UCSD-AML1 (cell line): Measurements from ENCODE around the gene DNAH6.
A peak's percentile ranks its signal among the peaks of the same experiment; 100 is the strongest.

Source experiments
- DNase-seq: peaks from one replicate; lab custom pipeline; 2025; ENCODE audit not compliant: unreplicated experiment; lab: John Stamatoyannopoulos, UW

The DNAH6 gene

DNA sequence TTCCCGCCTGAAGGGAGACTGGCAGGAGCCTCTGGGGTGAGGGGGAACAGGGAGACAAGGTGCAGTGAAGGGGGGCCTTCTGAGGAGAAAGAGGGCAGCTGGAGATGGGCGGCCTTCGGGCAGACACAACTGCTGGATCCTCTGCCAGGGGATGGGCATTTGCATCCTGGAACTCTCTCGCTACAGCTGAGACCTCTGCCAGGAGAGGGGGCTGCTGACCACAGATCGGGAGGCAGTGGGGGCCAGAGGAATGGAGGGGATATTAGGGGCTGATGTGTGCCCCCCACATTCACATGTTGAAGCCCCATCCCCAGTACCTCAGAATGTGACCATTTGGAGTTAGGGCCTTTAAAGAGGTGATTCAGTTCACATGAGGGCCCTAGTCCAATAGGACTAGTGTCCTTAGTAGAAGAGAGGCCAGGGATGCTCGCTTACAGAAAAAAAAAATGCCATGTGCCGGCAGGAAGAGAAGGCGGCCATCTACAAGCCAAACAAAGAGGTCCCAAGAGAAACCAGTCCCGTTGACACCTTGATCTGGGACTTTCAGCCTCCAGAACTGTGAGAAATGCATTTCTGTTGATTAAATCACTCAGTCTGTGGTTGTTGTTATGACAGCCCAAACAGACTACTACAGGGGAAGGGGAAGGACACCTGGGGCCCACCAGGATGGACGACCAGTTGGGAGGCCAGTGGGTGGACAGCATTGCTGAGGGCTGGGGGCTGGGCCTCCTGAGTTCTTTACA lies 314.6 kb downstream of the DNAH6 start:
- DNase-seq: no peak

DNA sequence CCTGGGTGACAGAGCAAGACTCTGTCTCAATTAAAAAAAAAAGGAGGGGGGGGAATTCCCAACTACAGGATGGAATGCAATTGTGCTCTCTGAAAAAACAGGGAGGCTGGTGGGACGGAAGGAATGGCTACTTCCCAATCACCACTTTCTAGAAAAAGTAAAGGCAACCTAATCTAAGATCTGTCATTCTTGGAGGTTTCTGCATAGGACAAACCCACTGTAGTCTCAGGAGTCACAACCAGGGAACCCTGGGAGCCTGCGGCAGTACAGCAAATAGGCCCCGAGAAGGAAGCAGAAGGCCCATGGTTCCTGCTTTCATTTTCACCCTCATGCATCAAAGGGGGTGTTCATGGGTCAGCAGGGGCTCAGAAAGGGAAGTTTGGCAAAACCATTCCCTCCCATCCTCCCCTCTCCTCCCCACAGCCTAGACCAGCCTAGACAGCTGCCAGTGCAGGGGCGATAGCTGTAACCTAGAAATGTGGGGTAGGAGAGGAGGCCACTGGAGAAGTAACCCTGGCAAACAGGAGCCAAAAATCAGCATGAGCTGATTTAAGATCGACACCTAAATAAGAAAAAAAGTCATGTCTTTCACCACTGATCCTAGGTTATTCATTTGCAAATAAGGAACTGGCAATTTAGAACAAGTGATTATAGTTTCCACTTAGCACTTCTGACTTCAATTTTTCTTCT lies 316.6 kb downstream of the DNAH6 start:
- peak; percentile 20 for DNase-seq

DNA sequence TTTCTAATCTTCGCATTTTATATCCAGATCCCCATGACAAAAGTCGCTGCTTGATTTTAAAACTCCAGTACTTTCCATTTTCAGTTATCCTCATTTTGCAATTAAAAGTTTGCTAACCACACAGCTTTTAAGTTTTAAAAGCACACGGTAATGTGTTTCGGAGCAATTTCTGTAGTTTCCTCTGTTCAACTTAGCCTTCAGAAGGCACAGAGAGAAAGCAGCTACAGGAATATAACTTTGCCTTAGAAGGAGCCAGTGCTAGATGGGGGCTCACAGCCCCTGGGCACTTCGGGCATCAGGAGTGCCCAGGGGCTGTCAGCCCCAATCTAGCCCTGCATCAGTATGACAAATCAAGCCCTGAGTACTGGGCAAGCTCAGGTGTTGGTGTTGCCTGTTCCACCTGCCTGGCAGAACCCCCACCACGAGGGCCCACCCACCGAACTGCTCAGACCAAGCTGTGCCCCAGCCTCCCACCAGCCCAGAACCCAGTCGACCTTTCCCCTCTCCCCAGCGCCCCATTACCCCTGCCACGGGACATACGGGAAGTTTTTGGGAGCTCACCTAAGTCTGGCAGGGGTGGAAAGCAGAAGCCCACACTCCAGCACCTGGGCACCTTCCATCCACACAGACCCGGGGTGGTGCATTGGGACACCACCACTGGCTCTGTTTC lies 317.3 kb downstream of the DNAH6 start:
- DNase-seq: no peak

DNA sequence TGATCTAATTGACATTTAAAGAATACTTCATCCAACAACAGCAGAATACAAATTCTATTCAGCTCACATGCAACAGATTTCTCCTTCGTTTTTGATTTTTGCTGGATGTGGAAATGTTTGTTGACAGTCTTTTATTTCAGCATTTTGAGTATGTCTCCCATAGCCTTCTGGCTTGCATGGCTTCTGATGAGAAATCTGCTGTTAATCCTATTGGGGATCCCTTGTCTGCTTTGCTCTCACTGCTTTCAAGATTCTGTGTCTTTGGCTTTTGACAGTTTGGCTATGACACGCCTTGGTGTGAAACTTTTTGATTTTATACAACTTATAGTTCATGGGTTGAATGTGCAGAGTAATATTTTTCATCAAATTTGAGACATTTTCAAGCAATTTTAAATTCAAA lies 319.9 kb downstream of the DNAH6 start:
- DNase-seq: no peak

DNA sequence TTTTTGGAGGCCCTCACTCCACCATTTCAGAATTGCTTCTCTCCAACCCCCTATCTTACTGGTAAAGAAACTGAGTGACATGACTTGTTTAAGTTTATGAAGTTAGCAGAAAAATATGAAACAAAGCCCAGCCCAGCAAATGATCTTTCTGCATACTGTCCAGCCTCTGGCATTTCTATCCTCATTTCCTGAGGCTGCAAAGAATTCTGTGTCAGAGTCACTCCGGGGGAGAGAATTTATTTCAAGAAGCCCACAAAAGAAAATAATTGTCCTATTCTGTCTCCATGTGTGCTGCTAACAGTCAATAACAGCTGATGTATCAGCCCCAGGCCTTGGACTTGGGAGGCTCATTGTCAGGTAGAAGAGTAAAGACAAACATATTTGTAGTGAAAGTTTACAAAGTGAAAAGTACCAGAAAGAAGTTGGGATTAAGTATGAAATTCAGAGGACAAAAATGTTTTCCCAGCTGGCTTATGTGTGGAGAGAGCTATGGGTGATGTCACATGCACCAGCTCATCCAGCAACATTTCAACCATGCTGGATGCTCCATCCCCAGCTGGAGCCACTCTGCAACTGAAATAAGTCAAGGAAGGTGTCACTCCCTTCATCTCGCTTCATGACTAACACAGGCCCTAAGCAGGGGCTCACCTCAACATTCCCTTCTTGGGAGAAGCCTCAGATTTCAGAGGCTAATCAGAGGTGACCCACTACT lies 322.3 kb downstream of the DNAH6 start:
- DNase-seq: no peak

DNA sequence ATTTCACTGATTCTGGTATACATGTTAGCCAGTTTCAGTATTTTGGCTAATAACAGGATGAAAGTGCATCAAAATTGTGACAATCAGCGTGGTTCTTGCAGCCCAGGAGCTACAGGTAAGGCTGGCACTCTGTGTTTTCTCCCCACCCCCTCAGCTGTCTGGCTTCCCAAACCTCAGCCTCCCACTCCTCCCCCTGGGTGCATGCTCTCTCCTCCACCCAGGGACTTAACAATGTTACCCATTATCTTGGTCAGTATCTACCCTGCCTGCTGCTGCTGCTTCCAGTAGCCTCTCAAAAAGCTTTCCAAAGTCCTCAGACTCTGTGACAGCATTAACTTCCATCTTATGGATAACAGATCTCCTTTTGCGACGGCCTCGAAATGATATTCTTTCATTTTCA lies 323.6 kb downstream of the DNAH6 start:
- no peak for DNase-seq

DNA sequence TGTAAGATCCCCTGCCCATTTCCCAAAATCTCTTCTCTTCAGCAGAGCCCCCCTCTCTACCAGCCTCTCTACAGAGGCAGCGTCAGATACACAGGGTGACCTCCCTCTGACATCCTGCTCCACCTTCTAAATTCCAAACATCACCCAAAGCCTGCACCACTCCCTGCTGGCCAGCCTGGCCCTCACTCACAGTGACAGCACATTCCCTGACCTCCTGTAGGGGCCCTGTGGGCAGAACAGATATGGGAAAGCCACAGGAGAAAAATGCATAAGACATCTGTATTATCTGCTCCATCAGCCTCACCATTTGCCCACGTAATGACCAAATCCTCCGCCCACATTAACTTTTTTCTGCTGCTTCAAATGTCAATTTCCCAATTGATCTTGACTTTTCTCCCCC lies 324.0 kb downstream of the DNAH6 start:
- no peak for DNase-seq

DNA sequence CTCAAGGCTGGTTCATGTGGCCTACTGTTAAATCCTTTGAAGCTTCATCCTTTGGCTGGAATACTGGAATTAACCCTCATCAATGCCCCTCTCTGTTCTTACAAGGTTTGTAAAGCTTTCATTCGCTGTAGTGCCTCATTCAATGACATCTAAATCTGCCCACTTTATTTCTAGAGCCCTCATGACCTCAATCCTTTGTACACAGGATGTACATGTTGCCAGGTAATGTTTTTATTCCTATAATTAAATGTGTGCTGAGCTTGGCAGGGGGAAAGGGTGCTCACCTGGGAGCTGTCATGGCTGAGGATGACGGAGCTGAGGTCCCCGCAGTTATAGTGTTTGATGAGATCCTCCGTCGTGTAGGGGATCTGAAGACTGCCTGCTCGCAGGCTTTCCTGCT lies 325.3 kb downstream of the DNAH6 start:
- DNase-seq: no peak

DNA sequence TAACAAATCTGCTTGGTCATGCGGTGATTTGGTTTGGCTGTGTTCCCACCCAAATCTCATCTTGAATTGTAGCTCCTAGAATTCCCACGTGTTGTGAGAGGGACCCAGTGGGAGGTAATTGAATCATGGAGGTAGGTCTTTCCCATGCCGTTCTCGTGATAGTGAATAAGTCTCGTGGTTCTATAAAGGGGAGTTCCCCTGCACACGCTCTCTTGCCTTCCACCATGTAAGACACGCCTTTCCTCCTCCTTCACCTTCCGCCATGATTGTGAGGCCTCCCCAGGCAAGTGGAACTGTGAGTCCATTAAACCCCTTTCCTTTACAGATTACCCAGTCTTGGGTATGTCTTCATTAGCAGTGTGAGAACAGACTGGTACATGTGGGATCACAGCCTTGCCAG lies 327.8 kb downstream of the DNAH6 start:
- no peak for DNase-seq

DNA sequence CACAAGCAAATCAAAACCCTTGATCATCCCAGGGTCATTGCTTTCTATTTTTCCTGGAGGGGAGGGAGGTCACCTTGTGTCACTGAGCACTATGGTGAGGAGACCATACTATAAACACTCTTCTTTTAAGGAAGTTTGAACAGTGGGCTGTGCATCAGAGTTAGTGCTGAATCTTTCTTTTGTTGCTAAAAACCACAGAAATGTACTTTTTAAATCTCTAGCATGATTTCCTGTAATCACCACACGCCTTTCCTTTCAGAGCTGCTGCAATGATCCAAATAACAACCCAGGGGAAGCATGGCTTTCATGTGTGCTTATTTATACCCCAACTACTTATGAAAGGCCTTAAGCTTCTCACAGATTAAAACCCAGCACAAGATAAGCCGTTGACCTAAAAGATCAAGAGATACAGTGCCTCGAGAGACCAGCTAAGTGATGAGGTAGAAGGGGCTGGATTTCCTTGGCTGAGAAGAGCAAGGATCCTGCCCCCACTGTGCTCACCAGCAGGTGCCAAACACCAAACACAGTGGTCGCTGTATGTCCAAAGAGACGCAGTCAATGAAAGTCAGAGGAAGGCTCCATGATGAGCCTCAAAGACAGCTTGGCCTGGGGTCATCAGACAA lies 329.9 kb downstream of the DNAH6 start:
- no peak for DNase-seq

DNA sequence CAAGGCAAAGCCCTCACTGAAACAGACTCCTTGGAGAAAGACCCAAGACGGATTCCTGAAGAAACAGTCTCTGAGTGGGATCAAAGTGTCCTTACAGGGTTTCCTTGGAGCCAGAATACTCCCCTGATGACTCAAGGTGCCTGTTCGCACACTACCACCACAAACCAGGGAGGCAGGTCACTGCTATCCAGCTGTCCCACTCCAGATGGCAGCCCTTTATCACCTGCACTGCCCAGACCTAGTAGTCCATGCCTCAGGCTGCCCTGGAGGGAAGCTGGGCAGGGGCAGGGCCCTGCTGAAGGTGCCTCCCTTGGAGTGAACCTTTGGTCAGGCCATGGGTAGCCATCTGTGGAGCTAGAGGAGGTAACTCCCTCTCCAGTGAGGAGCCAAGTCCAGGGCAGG lies 330.4 kb downstream of the DNAH6 start:
- no peak for DNase-seq

DNA sequence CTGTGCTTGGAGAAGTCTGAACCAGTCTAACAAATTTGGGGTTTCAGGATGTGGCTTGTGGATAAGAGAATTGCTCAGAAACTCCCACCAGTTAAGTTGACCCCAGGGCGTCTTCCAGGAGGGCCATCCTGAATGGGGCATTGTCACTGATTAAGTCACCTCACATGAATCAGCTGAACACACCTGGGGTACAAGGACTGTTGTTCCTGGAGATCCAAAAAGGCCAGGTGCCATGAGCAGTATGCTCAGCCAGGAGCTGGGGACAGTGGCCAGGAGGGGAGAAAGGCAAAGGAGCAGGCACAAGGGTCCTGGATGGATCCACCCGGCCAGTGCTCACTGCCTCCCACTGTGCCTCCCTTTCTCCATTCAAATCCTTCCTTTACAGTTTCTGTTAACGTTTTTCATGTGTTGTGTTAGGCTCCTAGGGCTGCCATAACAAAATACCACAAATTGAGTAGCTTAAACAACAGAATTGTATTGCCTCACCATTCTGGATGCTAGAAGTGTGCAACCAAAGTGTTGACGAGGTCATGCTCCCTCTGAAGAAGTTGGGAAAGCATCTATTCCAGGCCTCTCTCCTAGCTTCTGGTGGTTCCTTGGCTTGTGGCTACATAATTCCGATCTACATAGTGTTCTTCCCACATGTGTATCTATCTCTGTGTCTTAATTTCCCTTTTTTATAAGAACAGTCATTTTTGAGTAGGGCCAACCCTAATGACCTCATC lies 331.2 kb downstream of the DNAH6 start:
- DNase-seq: no peak

DNA sequence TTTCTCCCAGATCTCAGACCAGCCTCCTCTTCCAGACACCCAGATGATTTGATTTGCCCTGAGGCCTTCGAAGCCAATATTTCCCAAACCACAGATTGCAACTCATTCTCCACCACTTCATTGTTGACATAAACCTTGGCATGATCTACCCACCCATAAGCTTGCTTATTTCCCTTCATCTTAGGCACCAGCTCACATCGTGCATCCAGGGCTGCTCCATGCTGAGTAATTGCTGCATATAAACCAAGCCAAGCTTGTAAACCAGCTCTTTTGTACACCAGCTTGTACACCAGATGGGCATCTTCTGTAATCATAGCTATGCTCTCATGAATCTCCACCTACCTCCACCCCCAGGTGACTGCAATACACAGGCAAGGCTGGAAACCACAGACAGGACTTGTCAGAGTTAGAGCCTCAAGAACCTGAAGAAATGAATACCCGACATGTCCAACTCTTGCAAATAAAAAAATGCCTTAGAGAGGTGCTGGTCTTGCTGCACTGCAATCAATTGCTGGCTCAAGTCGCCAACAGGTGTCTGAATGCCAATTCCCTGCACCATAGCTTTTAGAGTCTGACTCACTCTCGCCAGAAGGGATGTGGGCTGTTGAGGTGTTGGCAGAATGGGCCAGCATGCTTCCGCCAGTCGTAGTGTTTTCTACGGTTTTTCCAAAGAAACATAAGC lies 333.1 kb downstream of the DNAH6 start:
- no peak for DNase-seq

DNA sequence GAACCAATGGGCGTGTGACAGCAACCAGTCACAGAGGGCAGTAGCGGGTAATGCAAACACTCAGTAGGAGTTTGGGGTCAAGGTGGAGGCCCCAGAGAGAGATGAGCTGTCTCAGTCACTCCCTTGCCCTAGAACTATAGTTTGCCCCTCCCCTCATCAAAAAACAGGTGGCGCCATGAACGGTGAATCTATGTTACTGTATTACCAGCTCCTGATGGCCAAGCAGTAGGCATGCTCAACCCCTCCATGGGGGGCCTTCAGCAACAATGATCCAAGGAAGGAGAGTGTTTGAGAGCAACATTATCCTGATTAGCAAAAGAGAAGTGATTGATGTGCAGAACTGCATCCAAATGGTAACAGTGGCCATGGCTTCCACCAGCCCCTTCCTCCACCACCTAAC lies 334.2 kb downstream of the DNAH6 start:
- no peak for DNase-seq

DNA sequence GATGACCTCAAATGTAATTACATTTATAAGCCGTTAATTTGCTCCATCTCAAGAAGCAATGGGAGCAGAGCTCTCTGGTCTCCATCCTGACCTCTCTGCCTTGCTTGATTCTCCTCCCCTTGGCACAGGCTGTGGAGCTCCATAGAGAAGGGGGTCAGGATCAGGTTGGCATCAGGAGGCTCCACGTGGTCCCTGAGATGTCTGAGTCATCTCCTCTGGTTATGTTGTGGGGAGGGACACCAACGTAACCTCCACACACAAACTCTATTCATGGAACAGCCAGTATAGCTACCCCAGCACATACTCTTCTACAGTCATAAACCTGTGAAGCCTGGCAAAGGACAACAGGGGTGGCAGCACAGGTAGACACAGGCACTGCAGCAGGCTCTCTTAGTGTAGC lies 335.6 kb downstream of the DNAH6 start:
- no peak for DNase-seq

DNA sequence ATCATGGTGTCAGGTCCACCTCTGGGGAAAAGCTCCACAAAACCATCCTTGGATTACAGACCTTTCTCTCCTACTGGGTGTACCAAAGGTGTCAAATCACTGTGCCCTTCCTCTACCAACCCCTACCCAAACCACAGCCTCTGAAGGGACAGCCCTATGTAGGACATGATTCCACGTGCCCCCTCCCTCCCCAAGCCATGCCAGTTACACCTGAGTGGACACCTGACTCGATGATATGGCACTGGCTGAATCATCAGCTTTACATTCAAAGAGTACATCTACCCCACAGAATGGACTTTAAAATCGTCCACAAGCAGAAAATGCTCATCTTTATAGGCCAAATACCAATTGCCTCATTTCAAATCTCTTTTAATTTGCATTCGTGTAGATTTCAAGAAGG lies 338.6 kb downstream of the DNAH6 start:
- no peak for DNase-seq

DNA sequence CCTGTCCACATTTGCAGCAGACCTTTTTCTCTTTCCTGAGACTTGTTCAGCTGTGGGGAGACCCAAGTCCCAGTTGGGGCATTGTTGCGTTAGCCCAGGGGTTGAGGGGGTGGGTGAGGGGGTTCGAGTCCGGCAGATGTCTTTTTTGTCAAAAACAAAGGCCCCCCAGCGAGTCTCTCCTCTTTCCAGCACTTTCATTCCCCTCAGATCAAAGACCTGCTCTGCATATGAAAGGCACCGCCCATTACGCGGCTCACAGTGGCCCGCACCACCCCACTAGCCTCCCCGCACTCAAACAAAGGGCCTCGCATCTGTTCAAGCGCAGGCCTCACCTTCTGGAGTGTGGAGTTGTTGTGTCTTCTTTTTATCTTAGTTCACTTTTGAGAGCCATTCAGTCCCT lies 339.4 kb downstream of the DNAH6 start:
- no peak for DNase-seq

DNA sequence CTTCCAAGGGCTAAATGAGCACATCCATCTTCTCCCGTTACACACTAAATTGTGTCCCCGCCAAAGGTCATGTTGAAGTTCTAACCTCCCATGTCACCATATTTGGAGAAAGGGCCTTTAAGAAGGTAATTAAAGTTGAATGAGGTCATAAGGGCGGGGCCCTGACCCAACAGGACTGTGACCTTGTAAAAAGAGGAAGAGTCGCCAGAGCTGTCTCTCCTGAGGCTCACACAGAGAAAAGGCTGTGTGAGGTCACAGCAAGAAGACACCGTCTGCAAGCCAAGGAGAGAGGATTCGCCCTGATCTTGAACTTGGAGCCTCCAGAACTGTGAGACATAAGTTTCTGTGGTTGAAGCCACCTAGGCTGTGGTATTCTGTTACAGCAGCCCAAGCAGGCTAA lies 340.5 kb downstream of the DNAH6 start:
- DNase-seq: no peak

DNA sequence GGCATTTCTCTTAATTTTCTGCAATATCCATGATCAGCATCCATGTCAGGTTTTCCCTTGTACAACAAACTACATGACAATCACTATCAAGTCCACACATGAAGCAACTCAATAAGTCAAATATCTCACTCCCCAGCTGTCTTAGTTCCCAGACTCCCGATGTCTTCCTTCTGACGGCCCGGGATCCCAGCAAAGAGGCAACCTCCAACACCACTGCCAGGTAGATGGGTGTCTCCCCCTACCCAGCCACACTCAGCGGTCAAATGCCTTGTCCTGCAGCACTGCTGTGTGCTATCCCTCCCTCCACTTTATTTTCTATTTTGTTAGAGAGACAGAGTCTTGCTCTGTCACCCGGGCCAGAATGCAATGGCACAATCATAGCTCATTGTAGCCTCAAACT lies 341.3 kb downstream of the DNAH6 start:
- no peak for DNase-seq

DNA sequence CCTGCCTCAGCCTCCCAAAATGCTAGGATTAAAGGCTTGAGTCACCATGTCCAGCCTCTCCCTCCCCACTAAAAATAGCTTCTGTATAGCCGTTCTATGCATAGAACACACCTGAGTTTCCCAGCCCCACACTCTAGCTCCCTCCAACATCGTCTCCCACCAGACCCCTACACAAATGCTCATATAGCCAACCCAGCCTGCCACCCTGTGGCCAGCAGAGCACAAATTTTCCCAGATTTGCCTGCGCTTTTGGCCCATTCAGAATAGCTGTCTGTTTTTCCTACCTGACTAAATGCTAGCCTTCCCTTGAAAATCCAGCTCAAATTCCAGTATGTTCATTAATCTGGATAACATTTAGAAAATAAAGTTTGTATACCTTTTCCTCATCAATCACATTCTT lies 341.8 kb downstream of the DNAH6 start:
- no peak for DNase-seq
